ENCODE data around the gene BLOC1S3.

DNA sequence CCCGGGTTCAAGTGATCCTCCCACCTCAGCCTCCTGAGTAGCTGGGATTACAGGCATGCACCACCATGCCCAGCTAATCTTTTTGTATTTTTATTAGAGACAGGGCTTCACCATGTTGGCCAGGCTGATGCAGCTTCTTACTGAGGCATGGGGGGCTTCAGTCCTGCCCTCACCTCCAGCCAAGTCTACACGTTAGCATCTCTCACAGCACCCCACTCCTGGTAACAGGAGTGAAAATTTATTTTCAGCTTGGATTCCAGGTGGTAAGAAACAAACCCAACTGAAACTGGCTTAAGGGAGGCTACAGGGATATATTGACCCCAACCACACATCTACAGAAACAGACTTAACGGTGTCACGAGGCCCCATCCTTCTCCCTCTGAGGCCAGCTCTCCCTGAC is 28.4 kb upstream of the BLOC1S3 start:
- TF ChIP-seq, protein P1, sequence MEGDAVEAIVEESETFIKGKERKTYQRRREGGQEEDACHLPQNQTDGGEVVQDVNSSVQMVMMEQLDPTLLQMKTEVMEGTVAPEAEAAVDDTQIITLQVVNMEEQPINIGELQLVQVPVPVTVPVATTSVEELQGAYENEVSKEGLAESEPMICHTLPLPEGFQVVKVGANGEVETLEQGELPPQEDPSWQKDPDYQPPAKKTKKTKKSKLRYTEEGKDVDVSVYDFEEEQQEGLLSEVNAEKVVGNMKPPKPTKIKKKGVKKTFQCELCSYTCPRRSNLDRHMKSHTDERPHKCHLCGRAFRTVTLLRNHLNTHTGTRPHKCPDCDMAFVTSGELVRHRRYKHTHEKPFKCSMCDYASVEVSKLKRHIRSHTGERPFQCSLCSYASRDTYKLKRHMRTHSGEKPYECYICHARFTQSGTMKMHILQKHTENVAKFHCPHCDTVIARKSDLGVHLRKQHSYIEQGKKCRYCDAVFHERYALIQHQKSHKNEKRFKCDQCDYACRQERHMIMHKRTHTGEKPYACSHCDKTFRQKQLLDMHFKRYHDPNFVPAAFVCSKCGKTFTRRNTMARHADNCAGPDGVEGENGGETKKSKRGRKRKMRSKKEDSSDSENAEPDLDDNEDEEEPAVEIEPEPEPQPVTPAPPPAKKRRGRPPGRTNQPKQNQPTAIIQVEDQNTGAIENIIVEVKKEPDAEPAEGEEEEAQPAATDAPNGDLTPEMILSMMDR (IDR thresholded peaks at IDR 0.05; ENCODE audit: low read depth, low read length): no peak
- TF ChIP-seq EZH2phosphoT487 (IDR thresholded peaks at IDR 0.05; ENCODE audit: low read depth): no peak

All from OCI-LY3 (cell line).